ENCODE measurements around the gene PRPF19. TPM values are rescaled to one million over a fixed set of nuclear protein-coding genes. Genes with fewer than 3 reads are reported as not detected.

Gene PRPF19
- total RNA-seq, 1 donor from 2014 or later = 96.3 TPM

- no peak for DNase-seq (ENCODE audit: low spot score in 2 of 2, unreplicated experiment in 2 of 2)
- Mint-ChIP-seq H3K27ac (no peak overlapping the region), H3K4me1 (peaks cover 8% of the 10 kb centered on the region), H3K9me3 (no peaks in the 10 kb centered on the region), H3K4me3 (no peak overlapping the region), H3K36me3 (peaks cover 26% of the 10 kb centered on the region), H3K27me3 (ENCODE audit: low read depth) (no peaks in the 10 kb centered on the region)
- no peak for TF ChIP-seq CTCF (IDR thresholded peaks at IDR 0.05; ENCODE audit: unreplicated experiment)
Observed at GRCh38 chr11:60890696-60891095, 15.7 kb downstream of the PRPF19 start.

- H3K27me3 Mint-ChIP-seq (ENCODE audit: low read depth) = no peaks in the 10 kb centered on the region
- H3K27ac Mint-ChIP-seq = peak overlapping the region; percentile 72
- TF ChIP-seq CTCF (IDR thresholded peaks at IDR 0.05; ENCODE audit: unreplicated experiment) = no peak
- no peak overlapping the region for H3K4me3 Mint-ChIP-seq
- peaks cover 28% of the 10 kb centered on the region for H3K36me3 Mint-ChIP-seq
- no peak for DNase-seq (ENCODE audit: low spot score in 2 of 2, unreplicated experiment in 2 of 2)
- peaks cover 8% of the 10 kb centered on the region for H3K4me1 Mint-ChIP-seq
- no peaks in the 10 kb centered on the region for H3K9me3 Mint-ChIP-seq
Observed at GRCh38 chr11:60889869-60890311, 16.5 kb downstream of the PRPF19 start.

GRCh38 chr11:60887556-60887955 is 18.8 kb downstream of the PRPF19 start:
- peaks cover 25% of the 10 kb centered on the region for H3K36me3 Mint-ChIP-seq

GRCh38 chr11:60880643-60881282 is 25.6 kb downstream of the PRPF19 start:
- Mint-ChIP-seq H3K27ac (no peak overlapping the region), H3K27me3 (ENCODE audit: low read depth) (no peaks in the 10 kb centered on the region), H3K9me3 (no peaks in the 10 kb centered on the region), H3K4me3 (no peak overlapping the region), H3K4me1 (no peaks in the 10 kb centered on the region), H3K36me3 (peaks cover 17% of the 10 kb centered on the region)
- no peak for TF ChIP-seq CTCF (IDR thresholded peaks at IDR 0.05; ENCODE audit: unreplicated experiment)
- no peak for DNase-seq (ENCODE audit: low spot score in 2 of 2, unreplicated experiment in 2 of 2)

More at GRCh38 chr11:60887556-60887955, 18.8 kb downstream of the PRPF19 start:
- TF ChIP-seq CTCF (IDR thresholded peaks at IDR 0.05; ENCODE audit: unreplicated experiment) = no peak
- Mint-ChIP-seq H3K27me3 (ENCODE audit: low read depth) (no peaks in the 10 kb centered on the region), H3K27ac (no peak overlapping the region), H3K4me1 (peaks cover 8% of the 10 kb centered on the region), H3K9me3 (no peaks in the 10 kb centered on the region), H3K4me3 (no peak overlapping the region)
- DNase-seq (ENCODE audit: low spot score in 2 of 2, unreplicated experiment in 2 of 2) = no peak

- no peak for DNase-seq (ENCODE audit: low spot score in 2 of 2, unreplicated experiment in 2 of 2)
- no peak for TF ChIP-seq CTCF (IDR thresholded peaks at IDR 0.05; ENCODE audit: unreplicated experiment)
- Mint-ChIP-seq H3K4me1 (no peaks in the 10 kb centered on the region), H3K27ac (no peak overlapping the region), H3K9me3 (no peaks in the 10 kb centered on the region), H3K36me3 (peaks cover 14% of the 10 kb centered on the region), H3K4me3 (no peak overlapping the region), H3K27me3 (ENCODE audit: low read depth) (no peaks in the 10 kb centered on the region)
Observed at GRCh38 chr11:60879971-60880588, 26.3 kb downstream of the PRPF19 start.

All from mesothelial cell of epicardium (in vitro differentiated cells).